ENCODE data around the gene TMEM259. TPM values are rescaled to one million over a fixed set of nuclear protein-coding genes. Genes with fewer than 3 reads are reported as not detected.

The TMEM259 gene
- total and polyA plus RNA-seq, 8 donors: 59.7 to 536 (median 238) TPM

GRCh38 chr19:991932-992669, 28.8 kb downstream of the TMEM259 start:
- WGBS, 5 donors: 92 to 95% (median 93%) methylated on average over 3 to 42 of the region's 42 CpGs
- Histone ChIP-seq H3K4me1 (peaks cover 11 to 35% (median 20%) of the 10 kb centered on the region in 4 donors), H3K27ac (no peak overlapping the region), H3K36me3 (peaks cover 39 to 72% (median 66%) of the 10 kb centered on the region in 4 donors), H3K9me3 (no peaks in the 10 kb centered on the region), H3K27me3 (peaks cover 4 to 27% (median 19%) of the 10 kb centered on the region in 3 donors), H3K4me3 (no peak overlapping the region)
- no peak for DNase-seq
- TF ChIP-seq EP300 (IDR thresholded peaks at IDR 0.05): no peak
- no peak for TF ChIP-seq POLR2AphosphoS5 (IDR thresholded peaks at IDR 0.05)
- TF ChIP-seq POLR2A (IDR thresholded peaks at IDR 0.05): no peak
- TF ChIP-seq CTCF (IDR thresholded peaks at IDR 0.05): no peak
- intact Hi-C loops (cut with DNase I; ENCODE audit: low total_unique reads): no loop called here

- Histone ChIP-seq H3K36me3 (peaks cover 42 to 80% (median 74%) of the 10 kb centered on the region in 4 donors), H3K9me3 (no peaks in the 10 kb centered on the region), H3K27me3 (peaks cover 2 to 20% (median 12%) of the 10 kb centered on the region in 3 donors), H3K4me3 (no peak overlapping the region), H3K4me1 (peaks cover 6 to 29% (median 16%) of the 10 kb centered on the region in 4 donors), H3K27ac (no peak overlapping the region)
- WGBS, 5 donors: 79 to 88% (median 84%) methylated on average over 5 to 45 of the region's 47 CpGs; no CpG with 5 or more reads in 1 of the 5 donors
- DNase-seq: no peak
- no peak for TF ChIP-seq POLR2A (IDR thresholded peaks at IDR 0.05)
- TF ChIP-seq CTCF (IDR thresholded peaks at IDR 0.05): no peak
- TF ChIP-seq EP300 (IDR thresholded peaks at IDR 0.05): no peak
- no peak for TF ChIP-seq POLR2AphosphoS5 (IDR thresholded peaks at IDR 0.05)
- intact Hi-C loops (cut with DNase I; ENCODE audit: low total_unique reads): no loop called here
Measured at GRCh38 chr19:991174-991931, 29.6 kb downstream of the TMEM259 start.

- Histone ChIP-seq H3K9me3 (no peaks in the 10 kb centered on the region), H3K27me3 (peaks cover 0 to 14% (median 6%) of the 10 kb centered on the region in 3 donors), H3K4me3 (no peak overlapping the region), H3K27ac (no peak overlapping the region), H3K4me1 (peaks cover 0 to 23% (median 11%) of the 10 kb centered on the region in 4 donors), H3K36me3 (peaks cover 48 to 86% (median 80%) of the 10 kb centered on the region in 4 donors)
- intact Hi-C loops (cut with DNase I; ENCODE audit: low total_unique reads): no loop called here
- TF ChIP-seq EP300 (IDR thresholded peaks at IDR 0.05): no peak
- TF ChIP-seq POLR2A (IDR thresholded peaks at IDR 0.05): no peak
- no peak for TF ChIP-seq POLR2AphosphoS5 (IDR thresholded peaks at IDR 0.05)
- TF ChIP-seq CTCF (IDR thresholded peaks at IDR 0.05): no peak
- 77 to 95% (median 91%) methylated on average over 8 to 23 of the region's 23 CpGs for WGBS, 5 donors
- DNase-seq: no peak
Measured at GRCh38 chr19:990746-991145, 30.2 kb downstream of the TMEM259 start.

GRCh38 chr19:990119-990571, 30.8 kb downstream of the TMEM259 start:
- H3K36me3 ChIP-seq: peaks cover 49 to 88% (median 80%) of the 10 kb centered on the region in 4 donors
- H3K27ac ChIP-seq: no peak overlapping the region
- WGBS, 5 donors: 77 to 91% (median 87%) methylated on average over 18 to 27 of the region's 27 CpGs
- peaks cover 0 to 8% (median 0%) of the 10 kb centered on the region in 3 donors for H3K27me3 ChIP-seq
- intact Hi-C loops (cut with DNase I; ENCODE audit: low total_unique reads): no loop called here
- H3K4me3 ChIP-seq: no peak overlapping the region
- no peaks in the 10 kb centered on the region for H3K9me3 ChIP-seq
- TF ChIP-seq POLR2A (IDR thresholded peaks at IDR 0.05): no peak
- TF ChIP-seq CTCF (IDR thresholded peaks at IDR 0.05): no peak
- TF ChIP-seq EP300 (IDR thresholded peaks at IDR 0.05): no peak
- TF ChIP-seq POLR2AphosphoS5 (IDR thresholded peaks at IDR 0.05): no peak
- DNase-seq: no peak
- peaks cover 0 to 23% (median 10%) of the 10 kb centered on the region in 4 donors for H3K4me1 ChIP-seq
